ENCODE data around the gene CFAP92. TPM values are rescaled to one million over a fixed set of nuclear protein-coding genes. Genes with fewer than 3 reads are reported as not detected.
A peak's percentile ranks its signal among the peaks of the same experiment; 100 is the strongest.

CFAP92 gene
- total and polyA plus RNA-seq, 2 donors (not counting 3 experiments of a cell fraction or from before 2014, with no cell fraction given): 0.04 to 0.62 TPM

DNA sequence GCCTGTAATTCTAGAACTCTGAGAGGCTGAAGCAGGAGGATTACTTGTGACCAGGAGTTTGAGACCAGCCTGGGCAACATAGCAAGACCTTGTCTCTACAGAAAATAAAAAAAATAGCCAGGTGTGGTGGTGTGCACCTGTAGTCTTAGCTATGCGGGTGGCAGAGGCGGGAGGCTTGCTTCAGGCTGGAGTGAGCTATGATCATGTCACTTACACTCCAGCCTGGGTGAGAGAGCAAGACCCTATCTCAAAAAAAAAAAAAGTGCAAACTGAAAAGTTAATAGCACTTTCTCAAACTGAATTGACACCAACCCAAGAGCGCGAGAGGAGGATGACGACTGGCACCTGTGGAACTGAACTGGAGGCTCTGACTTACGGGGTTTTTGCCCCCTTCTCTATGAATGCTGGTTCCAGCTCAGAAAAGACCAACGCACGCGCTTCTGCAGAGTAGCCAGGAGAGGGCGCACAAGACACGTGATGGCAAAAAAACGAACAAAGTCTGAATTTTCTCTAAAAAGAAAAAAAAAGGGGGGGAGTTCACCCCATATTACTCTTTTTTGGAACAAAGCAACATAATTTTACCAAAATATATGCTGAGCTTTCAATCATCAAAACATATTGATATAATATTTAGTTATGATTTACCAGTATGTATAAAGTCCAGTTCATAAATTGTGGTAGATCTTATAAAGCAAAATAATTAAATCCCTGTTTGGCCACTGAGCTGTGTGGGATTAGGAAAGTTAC, 23.7 kb downstream of the CFAP92 start:
- Histone ChIP-seq H3K27me3 (ENCODE audit: control insufficient read depth in 2 of 2, insufficient read depth in 2 of 2, low read length in 2 of 2) (no peaks in the 10 kb centered on the region), H3K9me3 (replicated peaks; ENCODE audit: control insufficient read depth, insufficient read depth, low read length) (no peaks in the 10 kb centered on the region), H4K20me1 (replicated peaks; ENCODE audit: control insufficient read depth, extremely low read depth, insufficient read depth, low read length) (no peaks in the 10 kb centered on the region), H3K9me1 (replicated peaks; ENCODE audit: control insufficient read depth, extremely low read depth, insufficient read depth, low read length) (no peaks in the 10 kb centered on the region), H3K27ac (ENCODE audit: insufficient read depth, low read depth, low read length) (no peak overlapping the region), H3K36me3 (ENCODE audit: control insufficient read depth in 2 of 2, extremely low read depth in 1 of 2, insufficient read depth in 2 of 2, low read length in 2 of 2) (no peaks in the 10 kb centered on the region), H2AFZ (ENCODE audit: low read depth, low read length) (no peak overlapping the region), H3K4me3 (replicated peaks in 1 of 3; ENCODE audit: insufficient read depth in 1 of 3, low read depth in 1 of 3, low read length in 3 of 3) (no peak overlapping the region), H3K4me1 (ENCODE audit: control insufficient read depth, extremely low read depth, insufficient read depth, low read length) (no peaks in the 10 kb centered on the region), H3K4me2 (ENCODE audit: insufficient read depth, low read length) (no peak overlapping the region), H3K79me2 (ENCODE audit: control insufficient read depth, insufficient read depth, low read length) (no peaks in the 10 kb centered on the region), H3K9ac (replicated peaks; ENCODE audit: extremely low read depth, insufficient read depth, low read length) (no peak overlapping the region)
- dilution Hi-C loops (cut with MboI; ENCODE audit: extremely low pct_ligation_motif_present, low sequenced_read_pairs): no loop called here
- DNase-seq (ENCODE audit: low read depth, low spot score) (peak; percentile 55), FAIRE-seq (peak; percentile 82)
- ChIA-PET CTCF (interaction anchor here (0.5 to 6.0 kb wide), 96 partner anchors 8 to 456 kb away, joined by 3 to 121 read pairs (median 6); partner anchors contain the start of genes ACAD9, CFAP92, COPG1 and RAB43), POLR2A (interaction anchor here (0.6 to 1.0 kb wide), 3 partner anchors 27 to 182 kb away, joined by 3 to 4 read pairs (median 3); no protein-coding TSS in a partner anchor)
- TF ChIP-seq, protein P1, sequence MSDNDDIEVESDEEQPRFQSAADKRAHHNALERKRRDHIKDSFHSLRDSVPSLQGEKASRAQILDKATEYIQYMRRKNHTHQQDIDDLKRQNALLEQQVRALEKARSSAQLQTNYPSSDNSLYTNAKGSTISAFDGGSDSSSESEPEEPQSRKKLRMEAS (IDR thresholded peaks at IDR 0.05; ENCODE audit: insufficient read depth, insufficient read length): peak; percentile 69
- TF ChIP-seq POLR2AphosphoS5 (IDR thresholded peaks at IDR 0.05; ENCODE audit: insufficient read depth, low read depth, low read length): no peak
- TF ChIP-seq, protein P2, sequence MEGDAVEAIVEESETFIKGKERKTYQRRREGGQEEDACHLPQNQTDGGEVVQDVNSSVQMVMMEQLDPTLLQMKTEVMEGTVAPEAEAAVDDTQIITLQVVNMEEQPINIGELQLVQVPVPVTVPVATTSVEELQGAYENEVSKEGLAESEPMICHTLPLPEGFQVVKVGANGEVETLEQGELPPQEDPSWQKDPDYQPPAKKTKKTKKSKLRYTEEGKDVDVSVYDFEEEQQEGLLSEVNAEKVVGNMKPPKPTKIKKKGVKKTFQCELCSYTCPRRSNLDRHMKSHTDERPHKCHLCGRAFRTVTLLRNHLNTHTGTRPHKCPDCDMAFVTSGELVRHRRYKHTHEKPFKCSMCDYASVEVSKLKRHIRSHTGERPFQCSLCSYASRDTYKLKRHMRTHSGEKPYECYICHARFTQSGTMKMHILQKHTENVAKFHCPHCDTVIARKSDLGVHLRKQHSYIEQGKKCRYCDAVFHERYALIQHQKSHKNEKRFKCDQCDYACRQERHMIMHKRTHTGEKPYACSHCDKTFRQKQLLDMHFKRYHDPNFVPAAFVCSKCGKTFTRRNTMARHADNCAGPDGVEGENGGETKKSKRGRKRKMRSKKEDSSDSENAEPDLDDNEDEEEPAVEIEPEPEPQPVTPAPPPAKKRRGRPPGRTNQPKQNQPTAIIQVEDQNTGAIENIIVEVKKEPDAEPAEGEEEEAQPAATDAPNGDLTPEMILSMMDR (IDR thresholded peaks at IDR 0.05; ENCODE audit: extremely low read depth in 1 of 2, insufficient read depth in 1 of 2, low read depth in 1 of 2, low read length in 2 of 2): peak; percentile 80 to 89
- no peak for TF ChIP-seq MYC (IDR thresholded peaks at IDR 0.05; ENCODE audit: low read depth, low read length)
- intact Hi-C loops (cut with micrococcal nuclease): loop anchor here (1.0 to 2.0 kb wide), 4 partner anchors 57 to 275 kb away; no protein-coding TSS in a partner anchor
- no TSS peak for BruUV-seq (replicated peaks)
